GM13976 (cell line): Measurements from ENCODE around the gene THSD4.

ENCODE experiments used
- DNase-seq: peaks from one replicate; pipeline ENCODE4 v3.0.0; 2012; ENCODE audit warnings: low spot score
- in situ Hi-C: fragments of 300-500 bp; cut with MboI; formaldehyde crosslinking; loops from one replicate; pipeline ENCODE4 v1.12.0; 2022; ENCODE audit warnings: low sequenced_read_pairs, mixed read lengths, inconsistent platforms; ENCODE audit not compliant: unreplicated experiment
- TF ChIP-seq, protein P1 (sequence below): IDR thresholded peaks from 2 replicates; pipeline ENCODE4 v1.5.1; 2012; ENCODE audit warnings: borderline replicate concordance, mild to moderate bottlenecking; ENCODE audit not compliant: insufficient read depth; ENCODE audit errors: extremely low read depth, missing control alignments, control extremely low read depth

THSD4 gene

DNA sequence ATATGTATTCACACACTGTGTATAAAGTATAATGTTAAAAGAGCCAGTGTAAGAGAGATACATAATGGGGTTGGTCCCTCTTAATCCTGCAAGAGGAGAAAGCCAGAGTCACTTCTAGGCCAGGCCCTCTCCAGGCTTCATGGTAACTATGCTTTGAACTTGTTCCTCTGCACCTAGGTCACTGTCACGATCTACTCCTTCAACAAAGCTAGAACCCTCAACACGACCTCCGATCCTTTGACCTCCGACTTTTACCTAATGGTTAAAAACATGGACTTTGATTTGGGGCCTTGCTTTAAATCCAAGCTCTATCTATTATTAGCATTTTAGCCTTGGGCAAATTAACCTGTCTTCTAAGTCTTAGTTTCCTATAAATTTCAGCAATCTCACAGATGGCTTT, 541.2 kb downstream of the THSD4 start:
- TF ChIP-seq, protein P1, sequence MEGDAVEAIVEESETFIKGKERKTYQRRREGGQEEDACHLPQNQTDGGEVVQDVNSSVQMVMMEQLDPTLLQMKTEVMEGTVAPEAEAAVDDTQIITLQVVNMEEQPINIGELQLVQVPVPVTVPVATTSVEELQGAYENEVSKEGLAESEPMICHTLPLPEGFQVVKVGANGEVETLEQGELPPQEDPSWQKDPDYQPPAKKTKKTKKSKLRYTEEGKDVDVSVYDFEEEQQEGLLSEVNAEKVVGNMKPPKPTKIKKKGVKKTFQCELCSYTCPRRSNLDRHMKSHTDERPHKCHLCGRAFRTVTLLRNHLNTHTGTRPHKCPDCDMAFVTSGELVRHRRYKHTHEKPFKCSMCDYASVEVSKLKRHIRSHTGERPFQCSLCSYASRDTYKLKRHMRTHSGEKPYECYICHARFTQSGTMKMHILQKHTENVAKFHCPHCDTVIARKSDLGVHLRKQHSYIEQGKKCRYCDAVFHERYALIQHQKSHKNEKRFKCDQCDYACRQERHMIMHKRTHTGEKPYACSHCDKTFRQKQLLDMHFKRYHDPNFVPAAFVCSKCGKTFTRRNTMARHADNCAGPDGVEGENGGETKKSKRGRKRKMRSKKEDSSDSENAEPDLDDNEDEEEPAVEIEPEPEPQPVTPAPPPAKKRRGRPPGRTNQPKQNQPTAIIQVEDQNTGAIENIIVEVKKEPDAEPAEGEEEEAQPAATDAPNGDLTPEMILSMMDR: no peak
- DNase-seq: no peak
- in situ Hi-C loops: no loop called here

DNA sequence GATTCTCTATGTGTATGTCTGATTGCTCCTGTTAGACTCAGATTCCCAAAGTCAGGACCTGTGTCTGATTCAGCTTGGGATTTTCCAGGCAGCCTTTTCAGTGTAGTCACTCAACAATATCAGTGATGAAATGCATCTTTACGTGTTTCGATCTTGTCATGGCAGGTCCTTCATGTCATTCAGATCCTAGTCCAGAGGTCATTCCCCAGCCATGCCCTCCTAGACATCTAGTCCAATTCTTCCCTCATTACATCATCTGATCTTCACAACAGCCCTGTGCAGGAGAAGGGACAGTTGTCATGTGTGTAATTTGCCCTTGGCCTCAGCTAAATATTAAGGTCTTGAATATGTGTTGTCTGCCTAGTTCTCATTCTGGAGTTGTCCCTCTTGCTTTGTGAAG, 541.9 kb downstream of the THSD4 start:
- in situ Hi-C loops: no loop called here
- TF ChIP-seq, protein P1: no peak
- DNase-seq: no peak

DNA sequence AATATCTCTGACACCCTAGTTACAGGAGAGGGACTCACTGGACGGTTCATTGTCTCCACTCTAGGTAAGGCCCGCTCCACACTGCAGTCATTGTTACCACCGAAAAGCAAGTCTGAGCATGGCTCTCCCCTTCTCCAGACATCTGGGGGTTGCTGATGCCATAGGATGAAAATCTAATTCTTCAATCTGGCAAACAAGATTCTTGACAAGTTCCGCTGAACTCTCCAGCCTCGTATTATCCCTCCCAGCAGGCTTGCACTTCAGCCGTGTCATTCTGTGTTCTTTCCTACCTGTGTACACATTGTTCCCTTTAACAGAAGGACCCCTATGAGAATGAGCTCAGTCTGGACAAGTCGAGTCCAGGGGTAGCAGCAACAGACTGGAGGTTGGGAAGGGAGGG, 542.8 kb downstream of the THSD4 start:
- in situ Hi-C loops: no loop called here
- TF ChIP-seq, protein P1: no peak

DNA sequence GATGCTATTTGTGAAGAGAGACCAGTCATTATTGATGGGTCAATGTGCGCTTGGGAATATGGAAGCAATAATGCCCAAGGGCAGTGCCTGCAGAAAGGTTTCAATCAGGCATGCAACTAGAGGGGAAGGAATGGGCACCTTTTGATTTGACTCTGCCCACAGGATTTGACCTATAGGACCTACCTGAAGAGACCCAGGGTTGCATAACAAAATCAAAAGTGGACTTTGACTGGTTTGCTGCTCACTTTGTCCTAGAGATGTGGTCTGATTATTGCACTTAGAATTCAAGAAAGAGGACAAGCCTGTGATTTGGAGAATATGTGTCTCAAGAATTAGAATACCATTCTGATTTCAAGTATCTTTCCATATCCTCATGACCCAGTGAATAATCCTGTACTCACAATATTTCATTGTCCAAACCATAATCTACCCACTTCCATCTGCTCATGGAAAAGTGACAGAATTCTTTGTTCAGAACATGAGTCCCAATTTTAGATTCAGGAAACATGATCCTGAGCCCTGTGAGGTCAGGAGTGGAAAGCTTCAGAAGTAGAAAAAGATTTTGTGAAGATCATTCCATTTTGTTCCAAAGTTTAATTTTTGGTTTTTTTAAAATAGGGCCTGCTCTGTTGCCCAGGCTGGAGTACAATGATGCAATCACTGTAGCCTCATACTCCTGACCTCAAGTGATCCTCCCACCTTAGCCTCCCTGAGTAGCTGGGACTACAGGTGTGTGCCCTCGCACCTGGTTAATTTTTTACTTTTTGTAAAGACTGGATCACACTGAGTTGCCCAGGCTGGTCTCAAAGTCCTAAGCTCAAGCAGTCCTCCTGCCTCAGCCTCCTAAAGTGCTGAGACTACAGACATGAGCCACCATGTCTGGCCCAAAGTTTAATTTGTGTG, 543.8 kb downstream of the THSD4 start:
- TF ChIP-seq, protein P1: no peak
- no peak for DNase-seq
- in situ Hi-C loops: no loop called here

More for the DNA sequence above, 542.8 kb downstream of the THSD4 start:
- no peak for DNase-seq

DNA sequence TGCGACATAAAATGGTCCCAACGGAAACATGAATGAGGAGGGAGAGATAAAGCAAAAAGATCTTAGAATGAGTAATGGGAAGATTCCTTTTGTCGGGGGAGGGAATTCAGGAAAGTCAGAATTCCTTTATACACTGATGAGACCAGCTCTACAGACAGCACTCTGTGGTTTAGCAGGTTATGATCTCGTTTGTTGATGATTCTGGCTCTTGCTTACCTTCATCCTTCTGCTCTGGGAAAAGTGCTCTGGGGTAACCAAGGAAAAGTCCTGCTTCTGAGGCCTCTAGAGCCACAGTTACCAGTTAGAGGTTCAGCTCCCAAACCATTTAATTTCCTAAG, 544.4 kb downstream of the THSD4 start:
- no peak for DNase-seq
- TF ChIP-seq, protein P1: no peak
- in situ Hi-C loops: no loop called here

DNA sequence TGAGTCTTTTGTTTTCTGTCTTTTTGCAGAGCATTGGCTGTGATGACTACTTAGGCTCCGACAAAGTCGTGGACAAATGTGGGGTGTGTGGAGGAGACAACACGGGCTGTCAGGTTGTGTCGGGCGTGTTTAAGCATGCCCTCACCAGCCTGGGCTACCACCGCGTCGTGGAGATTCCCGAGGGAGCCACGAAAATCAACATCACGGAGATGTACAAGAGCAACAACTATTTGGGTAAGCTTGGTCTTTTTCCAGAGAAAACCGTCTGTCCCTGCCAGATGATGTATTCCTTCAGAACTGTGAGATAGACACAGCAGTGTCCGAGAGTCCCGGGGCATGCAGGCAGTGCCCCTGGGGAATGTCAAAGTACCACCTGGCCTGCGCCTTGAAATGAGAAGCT, 545.2 kb downstream of the THSD4 start:
- DNase-seq: no peak
- in situ Hi-C loops: no loop called here
- TF ChIP-seq, protein P1: no peak
